CD4-positive, alpha-beta T cell treated with Interferon alpha-2 for 1 hour (primary cell): ENCODE data around the gene STK32B.
"Not testable (repeated sequence)": the region's sequence is repeated elsewhere in the genome, so short reads cannot be mapped to it uniquely, and the experiment has no call there.

ENCODE experiments used
- DNase-seq, 2 donors: peaks; one replicate each; pipeline ENCODE4 v3.0.0-alpha.2; 2020 to 2022

Gene STK32B

GRCh38 chr4:5032813-5033212 is 18.5 kb upstream of the STK32B start:
- no peak for DNase-seq

- DNase-seq = no peak
Measured at GRCh38 chr4:5033281-5033841, 17.9 kb upstream of the STK32B start.

GRCh38 chr4:5034206-5034605 is 17.1 kb upstream of the STK32B start:
- no peak for DNase-seq

- DNase-seq = no peak
Measured at GRCh38 chr4:5036239-5036638, 15.0 kb upstream of the STK32B start.

DNA sequence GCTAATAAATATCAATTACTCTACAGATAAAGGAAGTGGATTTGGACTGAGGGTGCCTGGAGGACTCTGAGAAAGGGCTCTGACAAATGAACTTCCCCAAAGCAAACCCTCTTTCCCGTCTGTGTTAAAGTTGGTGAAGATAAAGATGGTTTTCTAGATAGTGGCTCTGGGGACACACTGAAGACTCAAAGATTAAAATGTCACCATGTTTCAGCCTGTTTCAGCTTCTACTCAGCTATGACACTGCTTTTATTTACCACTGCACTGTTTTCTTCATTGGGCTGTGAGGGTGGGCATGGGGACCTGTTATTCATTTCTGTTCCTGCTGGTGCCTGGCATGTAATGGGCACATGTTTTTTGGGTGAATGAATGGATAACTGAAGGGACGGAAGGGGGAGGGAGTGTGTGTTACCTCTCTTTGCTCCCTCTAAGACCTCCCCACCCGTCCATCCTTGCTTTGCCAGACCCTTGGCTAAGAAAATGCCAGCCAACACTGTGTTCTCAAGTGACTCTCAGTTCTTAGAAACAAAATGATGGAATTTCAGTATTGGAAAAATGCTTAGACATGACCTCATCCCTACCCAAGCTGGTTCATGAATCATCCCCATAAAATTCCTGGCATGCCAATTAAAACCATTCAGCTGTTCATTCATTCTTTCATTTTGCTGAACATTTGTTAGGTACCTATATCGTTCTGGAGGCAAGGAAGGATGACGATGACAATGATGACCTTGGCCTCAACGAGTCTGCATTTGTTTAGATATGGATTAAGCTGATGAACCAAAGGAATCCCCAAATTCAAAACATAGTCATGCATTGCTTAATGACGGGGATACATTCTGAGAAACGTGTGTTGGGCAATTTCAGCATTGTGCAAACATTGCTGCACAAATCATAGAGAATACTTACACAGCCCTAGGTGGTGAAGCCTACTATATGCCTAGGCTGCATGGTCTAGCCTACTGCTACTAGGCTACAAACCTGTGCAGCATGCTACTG is 13.4 kb upstream of the STK32B start:
- peak in 1 of 2 donors; percentile 39 for DNase-seq

DNA sequence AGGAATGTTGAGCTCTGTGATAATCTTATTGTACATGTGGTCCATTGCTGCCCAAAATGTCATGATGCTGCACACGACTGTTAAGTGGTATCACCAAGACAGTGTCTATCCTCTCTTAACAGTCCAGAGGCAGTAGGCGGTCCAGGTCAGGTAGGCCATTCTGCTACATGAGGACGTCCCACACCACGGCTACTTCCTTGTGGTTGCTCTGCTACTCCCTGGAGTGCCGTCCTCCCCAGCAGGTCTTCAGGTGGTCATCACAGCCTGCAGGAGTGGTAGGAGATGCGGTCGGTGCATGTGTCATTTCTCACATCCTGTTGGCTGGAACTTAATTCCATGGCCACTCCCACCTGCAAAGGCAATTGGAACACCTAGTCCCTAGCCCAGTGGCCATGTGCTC is 11.5 kb upstream of the STK32B start:
- DNase-seq = no peak

- no peak for DNase-seq
Measured at GRCh38 chr4:5040856-5041620, 10.2 kb upstream of the STK32B start.

- no peak for DNase-seq
Measured at GRCh38 chr4:5041699-5042098, 9.6 kb upstream of the STK32B start.

GRCh38 chr4:5043579-5043978 is 7.7 kb upstream of the STK32B start:
- DNase-seq = no peak

GRCh38 chr4:5044341-5044740 is 6.9 kb upstream of the STK32B start:
- DNase-seq = no peak

GRCh38 chr4:5045097-5045496 is 6.2 kb upstream of the STK32B start:
- DNase-seq = no peak

- no peak for DNase-seq
Measured at GRCh38 chr4:5048721-5049120, 2.6 kb upstream of the STK32B start.

DNA sequence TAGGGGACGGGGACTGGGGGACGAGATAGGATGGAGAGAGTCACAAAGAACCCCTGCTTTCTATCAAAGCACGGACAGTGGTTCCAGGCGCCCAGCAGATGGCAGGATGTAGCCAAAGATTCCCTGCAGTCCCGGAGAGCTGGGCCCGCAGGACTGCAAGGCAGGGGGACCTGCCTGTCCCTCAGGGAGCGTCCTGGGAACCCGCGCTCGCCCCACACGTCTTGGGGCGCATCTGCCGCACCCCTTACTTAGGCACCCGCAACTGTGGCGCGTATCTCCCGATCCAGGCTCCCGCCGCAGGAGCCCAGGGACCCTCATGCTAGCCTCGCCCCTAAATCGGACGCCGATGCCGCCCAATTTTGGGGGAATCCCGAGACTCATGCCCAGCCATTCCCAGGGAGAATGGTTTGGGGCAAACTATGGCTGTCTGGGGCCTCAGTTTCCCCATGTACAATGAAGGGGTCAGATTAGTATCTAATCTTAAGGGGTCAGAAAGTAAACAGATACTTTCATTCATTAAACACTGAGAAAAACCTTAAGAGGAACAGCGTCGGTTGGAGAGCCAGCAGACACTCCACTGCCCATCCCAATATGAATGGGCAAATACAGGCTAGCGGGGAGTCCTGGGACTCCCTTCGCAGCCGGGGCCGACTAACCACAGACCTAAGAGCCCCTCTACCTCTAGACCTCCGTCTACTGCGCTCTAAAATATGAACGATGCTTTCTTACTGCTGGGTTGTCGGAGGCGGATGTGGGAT is 581 bp upstream of the STK32B start:
- DNase-seq = peak; percentile 6 to 22

DNA sequence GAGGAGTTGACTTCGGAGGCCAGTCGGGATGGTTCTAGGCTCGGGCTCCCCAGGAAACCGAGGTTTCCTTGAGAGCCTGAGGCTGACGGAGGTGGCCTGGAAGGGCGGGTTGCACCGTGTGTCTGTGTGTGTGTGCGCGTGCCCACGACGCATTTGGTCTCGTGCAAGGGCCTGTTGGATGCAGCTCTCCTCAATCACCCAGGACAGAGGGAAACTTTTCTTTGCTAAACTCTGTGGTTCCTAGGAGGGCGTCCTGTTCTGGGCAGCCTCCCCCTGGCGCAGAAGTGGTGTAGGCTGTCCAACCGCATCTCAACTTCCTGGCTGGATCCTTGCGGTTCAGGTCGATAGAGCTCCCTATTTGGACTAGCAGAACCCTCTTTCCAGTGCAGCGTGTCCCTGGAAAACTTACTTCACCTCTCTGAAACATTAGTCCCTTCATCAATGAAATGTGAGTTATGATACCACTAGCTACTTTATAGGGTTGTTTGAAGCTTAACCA is 973 bp downstream of the STK32B start:
- no peak for DNase-seq

GRCh38 chr4:5052726-5053425 is 1.6 kb downstream of the STK32B start:
- no peak for DNase-seq

DNA sequence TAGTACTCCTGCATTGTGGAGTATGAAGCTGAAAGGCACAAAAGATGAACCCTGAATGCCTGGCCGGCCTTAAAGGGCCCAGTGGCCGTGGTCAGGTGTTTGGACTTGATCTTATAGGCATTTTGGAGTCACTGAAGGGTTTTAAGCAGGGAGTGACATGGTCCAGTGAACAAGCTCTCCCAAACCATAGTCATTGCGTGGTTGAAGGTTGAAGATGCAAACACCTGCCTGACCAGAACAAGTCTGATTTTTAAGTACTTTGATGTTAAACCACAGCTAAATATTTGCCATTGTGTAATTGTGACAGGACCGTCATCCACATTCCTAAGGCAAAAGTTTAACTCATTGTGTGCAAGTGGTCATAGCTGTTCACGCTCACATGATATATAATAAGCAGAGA is 3.3 kb downstream of the STK32B start:
- no peak for DNase-seq

- no peak for DNase-seq
Measured at GRCh38 chr4:5055411-5055810, 4.1 kb downstream of the STK32B start.

DNA sequence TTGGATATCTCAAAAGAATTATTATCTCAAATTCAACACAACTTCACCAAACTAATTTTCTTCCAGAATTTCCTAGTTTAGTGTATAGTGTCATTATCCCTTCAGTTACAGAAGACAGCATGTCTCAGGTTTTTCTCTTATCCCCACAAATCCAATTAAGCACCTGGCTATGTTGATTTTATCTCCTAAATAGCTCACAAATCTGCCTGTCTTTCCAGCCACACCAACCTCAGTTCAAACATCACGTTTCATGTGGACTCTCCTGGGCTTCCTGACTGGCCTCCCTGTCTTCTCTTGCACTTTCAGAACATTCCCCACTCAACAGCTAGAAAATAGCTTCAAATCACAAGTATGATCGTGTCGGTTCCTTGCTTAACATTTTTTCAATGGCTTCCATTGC is 14.8 kb downstream of the STK32B start:
- no peak for DNase-seq

DNA sequence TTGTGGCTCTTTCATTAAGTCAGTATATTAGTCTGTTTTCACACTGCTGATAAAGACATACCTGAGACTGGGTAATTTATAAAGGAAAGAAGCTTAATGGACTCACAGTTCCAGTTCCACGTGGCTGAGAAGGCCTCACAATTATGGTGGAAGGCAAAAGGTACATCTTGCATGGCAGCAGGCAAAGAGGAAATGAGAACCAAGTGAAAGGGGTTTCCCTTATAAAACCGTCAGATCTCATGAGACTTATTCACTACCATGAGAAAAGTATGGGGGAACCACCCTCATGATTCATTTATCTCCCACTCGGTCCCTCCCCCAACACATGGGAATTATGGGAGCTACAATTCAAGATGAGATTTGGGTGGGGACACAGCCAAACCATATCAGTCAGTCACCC is 15.7 kb downstream of the STK32B start:
- not testable (repeated sequence) for DNase-seq

DNA sequence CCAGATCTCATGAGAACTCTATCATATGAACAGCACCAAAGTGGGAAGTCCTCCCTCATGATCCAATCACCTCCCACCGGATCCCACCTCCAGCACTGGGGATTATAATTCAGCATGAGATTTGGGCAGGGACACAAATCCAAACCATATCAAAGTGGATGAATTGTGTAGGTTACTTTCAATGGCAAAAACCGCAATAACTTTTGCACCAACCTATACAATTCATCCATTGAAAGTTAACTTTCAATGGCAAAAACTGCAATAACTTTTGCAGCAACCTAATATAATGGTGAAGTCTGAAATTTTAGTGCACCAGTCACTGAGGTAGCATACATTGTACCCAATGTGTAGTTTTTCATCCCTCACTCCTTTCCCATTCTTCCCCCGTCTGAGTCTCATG is 16.6 kb downstream of the STK32B start:
- DNase-seq = no peak

- no peak for DNase-seq
Measured at GRCh38 chr4:5069901-5070300, 18.6 kb downstream of the STK32B start.

GRCh38 chr4:5072948-5073347 is 21.7 kb downstream of the STK32B start:
- no peak for DNase-seq
